Pancreas (tissue), 10 donors: Measurements from ENCODE around the gene TNXB. TPM values are rescaled to one million over a fixed set of nuclear protein-coding genes. Genes with fewer than 3 reads are reported as not detected.

ENCODE experiments used
- ATAC-seq, 4 donors: fragments of 200-7000 bp; cut with Tn5 transposase; one replicate each; pipeline versions ENCODE4 v1.8.0 to v1.9.1; 2020; ENCODE audit warnings: mild to moderate bottlenecking in 4 of 4, moderate library complexity in 4 of 4
- DNase-seq, 6 donors: peaks; one replicate each; pipeline ENCODE4 v3.0.0-alpha.2; 2020
- FAIRE-seq: peaks from 2 replicates; lab custom pipeline; 2012; peaks lifted over from hg19 to GRCh38; lab: Jason Lieb, UNC
- H3K27ac ChIP-seq, 4 donors: fragments of 200-600 bp; sonication (generic); 1 replicate in 3 of 4; 2 replicates in 1 of 4; pipeline versions ENCODE4 v1.5.0 to v1.8.0; 2020
- H3K27me3 ChIP-seq, 4 donors: fragments of 200-600 bp; one replicate each; pipeline ENCODE4 v1.8.0; 2021
- H3K36me3 ChIP-seq, 3 donors: fragments of 200-600 bp; sonication (generic) in 1 of 3; one replicate each; pipeline versions ENCODE4 v1.5.0 to v1.8.0; 2020 to 2021
- H3K4me1 ChIP-seq, 3 donors: fragments of 200-600 bp; one replicate each; pipeline ENCODE4 v1.8.0; 2021
- H3K4me3 ChIP-seq, 4 donors: fragments of 200-600 bp; sonication (generic) in 2 of 4; one replicate each; pipeline versions ENCODE4 v1.5.0 to v1.8.0; 2020 to 2021
- H3K9me3 ChIP-seq, 4 donors: fragments of 200-600 bp; one replicate each; pipeline ENCODE4 v1.8.0; 2021
- WGBS, 2 donors: extraction: QIAGEN DNeasy Blood & Tissue Kit; methylation state at CpG; one replicate each; pipeline ENCODE4 v1.1.7; 2013; 5-methylcytosine and 5-hydroxymethylcytosine counted together
- intact Hi-C, 3 donors: fragments of 100-400 bp; cut with DNase I; formaldehyde crosslinking; loops; one replicate each; pipeline versions ENCODE4 v1.11.1 to v1.14.2; 2022
- polyA plus RNA-seq, 2 donors: library from polyadenylated mRNA; stranded (reverse); fragments of 200-250 nt; gene quantifications; one replicate each; pipeline ENCODE4 v1.2.3, GENCODE V29; 2013
- total RNA-seq, 6 donors: library from RNA; stranded (reverse); fragmentation: NEBNext Ultra II Directional in 4 of 6; extraction: Animal tissue kit (Norgen Biotek cat#: 25700) in 4 of 6; gene quantifications; one replicate each; pipeline versions ENCODE4 v1.2.1 to v1.2.4, GENCODE V29; 2021 to 2023
- TF ChIP-seq, protein P1 (sequence below), 4 donors: fragments of 200-600 bp; sonication (generic) in 3 of 4; IDR thresholded peaks; one replicate each; pipeline versions ENCODE4 v1.5.0 to v1.8.0; 2021; ENCODE audit warnings: antibody characterized with exemption in 4 of 4
- donor health status: healthy with polysubstance abuse.
- donor health status: DM: no; HTN: no; CAD: no; lungs with moderate emphysema.
- donor health status: DM: no; HTN: no; CAD: no.
- donor health status: control.
- donor health status: control.
- donor health status: Bipolar disorder and iron deficiency.
- donor health status: DM: yes; HTN: yes; CAD: no.
- donor health status: DM: no; HTN: no; CAD: no.
- donor health status: DM: no; HTN: no; CAD: no.
- donor health status: DM: yes; HTN: yes; CAD: no.

TNXB gene
- total and polyA plus RNA-seq, 8 donors = 5.2 to 18.6 (median 9.9) TPM

DNA sequence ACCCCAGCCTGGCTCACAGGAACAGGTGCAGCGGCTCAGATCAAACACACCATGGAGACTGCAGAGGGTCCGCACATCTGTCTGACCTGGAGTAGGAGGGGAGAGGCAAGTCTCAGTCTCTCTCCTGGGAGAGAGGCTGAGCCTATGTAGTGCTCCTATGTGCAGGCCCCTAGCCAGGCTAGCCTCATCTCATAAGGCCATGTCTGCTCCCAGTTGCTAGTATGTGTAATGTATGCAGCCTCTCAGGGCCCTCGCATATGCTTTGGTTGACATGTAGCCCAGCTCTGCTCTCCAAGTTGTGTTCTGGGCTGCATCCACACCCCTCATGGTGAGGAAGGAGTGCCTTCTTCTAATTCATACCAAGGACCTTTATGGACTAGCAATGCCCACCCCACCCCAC, 11.8 kb downstream of the TNXB start:
- FAIRE-seq (no peak), DNase-seq (no peak), ATAC-seq (no peak)
- Histone ChIP-seq H3K4me3 (no peak overlapping the region), H3K36me3 (no peaks in the 10 kb centered on the region), H3K27ac (no peak overlapping the region), H3K27me3 (no peaks in the 10 kb centered on the region), H3K9me3 (no peaks in the 10 kb centered on the region), H3K4me1 (no peaks in the 10 kb centered on the region)
- TF ChIP-seq, protein P1, sequence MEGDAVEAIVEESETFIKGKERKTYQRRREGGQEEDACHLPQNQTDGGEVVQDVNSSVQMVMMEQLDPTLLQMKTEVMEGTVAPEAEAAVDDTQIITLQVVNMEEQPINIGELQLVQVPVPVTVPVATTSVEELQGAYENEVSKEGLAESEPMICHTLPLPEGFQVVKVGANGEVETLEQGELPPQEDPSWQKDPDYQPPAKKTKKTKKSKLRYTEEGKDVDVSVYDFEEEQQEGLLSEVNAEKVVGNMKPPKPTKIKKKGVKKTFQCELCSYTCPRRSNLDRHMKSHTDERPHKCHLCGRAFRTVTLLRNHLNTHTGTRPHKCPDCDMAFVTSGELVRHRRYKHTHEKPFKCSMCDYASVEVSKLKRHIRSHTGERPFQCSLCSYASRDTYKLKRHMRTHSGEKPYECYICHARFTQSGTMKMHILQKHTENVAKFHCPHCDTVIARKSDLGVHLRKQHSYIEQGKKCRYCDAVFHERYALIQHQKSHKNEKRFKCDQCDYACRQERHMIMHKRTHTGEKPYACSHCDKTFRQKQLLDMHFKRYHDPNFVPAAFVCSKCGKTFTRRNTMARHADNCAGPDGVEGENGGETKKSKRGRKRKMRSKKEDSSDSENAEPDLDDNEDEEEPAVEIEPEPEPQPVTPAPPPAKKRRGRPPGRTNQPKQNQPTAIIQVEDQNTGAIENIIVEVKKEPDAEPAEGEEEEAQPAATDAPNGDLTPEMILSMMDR (IDR thresholded peaks at IDR 0.05) = no peak
- 80 to 91% methylated on average over 3 of the region's 3 CpGs for WGBS, 2 donors
- intact Hi-C loops = no loop called here

DNA sequence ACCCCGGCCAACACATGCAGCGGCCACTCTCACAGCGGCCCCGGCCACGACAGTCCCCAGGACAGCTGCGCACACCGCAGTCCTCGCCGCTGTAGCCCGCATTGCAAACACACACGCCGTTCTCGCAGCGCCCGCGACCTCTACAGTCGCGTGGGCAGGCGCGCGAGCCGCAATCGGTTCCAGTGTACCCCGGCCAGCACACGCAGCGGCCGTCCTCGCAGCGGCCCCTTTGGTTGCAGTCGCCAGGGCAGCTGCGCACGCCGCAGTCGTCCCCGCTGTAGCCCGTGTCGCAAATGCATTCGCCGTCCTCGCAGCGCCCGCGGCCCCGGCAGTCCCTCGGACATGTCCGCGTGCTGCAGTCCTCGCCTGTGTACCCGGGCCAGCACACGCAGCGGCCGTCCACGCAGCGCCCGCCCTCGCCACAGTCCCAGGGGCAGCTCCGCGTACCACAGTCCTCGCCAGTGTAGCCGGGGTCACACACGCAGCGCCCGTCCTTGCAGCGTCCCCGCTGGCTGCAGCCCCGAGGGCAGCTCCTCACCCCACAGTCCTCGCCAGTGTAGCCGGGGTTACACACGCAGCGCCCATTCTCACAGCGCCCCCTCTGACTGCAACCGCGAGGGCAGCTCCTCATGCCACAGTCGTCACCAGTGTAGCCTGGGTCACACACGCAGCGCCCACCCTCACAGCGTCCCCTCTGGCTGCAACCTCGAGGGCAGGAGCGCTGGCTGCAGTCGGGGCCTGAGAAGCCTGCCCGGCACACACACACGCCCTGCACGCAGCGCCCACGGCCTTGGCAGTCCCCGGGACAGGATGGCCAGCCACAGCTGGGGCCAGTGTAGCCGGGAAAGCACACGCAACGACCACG, 12.5 kb downstream of the TNXB start:
- Histone ChIP-seq H3K4me3 (peak overlapping the region in 2 of 4 donors; percentile 16 to 30), H3K9me3 (no peaks in the 10 kb centered on the region), H3K36me3 (no peaks in the 10 kb centered on the region), H3K4me1 (no peaks in the 10 kb centered on the region), H3K27me3 (no peaks in the 10 kb centered on the region), H3K27ac (no peak overlapping the region)
- DNase-seq = peak in 1 of 6 donors; percentile 64
- TF ChIP-seq, protein P1 (IDR thresholded peaks at IDR 0.05) = no peak
- peak; percentile 16 to 63 (median 44) for ATAC-seq
- no peak for FAIRE-seq
- 12 to 19% methylated on average over 90 of the region's 90 CpGs for WGBS, 2 donors
- intact Hi-C loops = no loop called here

DNA sequence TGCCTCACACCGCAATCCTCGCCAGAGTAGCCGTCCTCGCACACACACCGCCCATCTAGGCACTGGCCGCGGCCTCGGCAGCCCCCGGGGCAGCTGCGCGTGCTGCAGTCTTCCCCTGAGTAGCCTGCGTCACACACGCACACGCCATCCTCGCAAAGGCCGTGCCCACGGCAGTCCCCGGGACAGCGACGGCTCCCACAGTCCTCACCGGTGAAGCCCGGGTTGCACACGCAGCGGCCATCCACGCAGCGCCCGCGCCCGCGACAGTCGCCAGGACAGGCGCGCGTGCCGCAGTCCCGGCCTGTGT, 13.1 kb downstream of the TNXB start:
- H3K36me3 ChIP-seq = no peaks in the 10 kb centered on the region
- no peaks in the 10 kb centered on the region for H3K9me3 ChIP-seq
- DNase-seq (no peak), FAIRE-seq (no peak), ATAC-seq (peak; percentile 17 to 32 (median 19))
- no peaks in the 10 kb centered on the region for H3K27me3 ChIP-seq
- H3K4me1 ChIP-seq = no peaks in the 10 kb centered on the region
- peak overlapping the region in 2 of 4 donors; percentile 16 to 30 for H3K4me3 ChIP-seq
- WGBS, 2 donors = 17 to 39% methylated on average over 34 to 36 of the region's 36 CpGs
- intact Hi-C loops = no loop called here
- H3K27ac ChIP-seq = no peak overlapping the region
- TF ChIP-seq, protein P1 (IDR thresholded peaks at IDR 0.05) = no peak

DNA sequence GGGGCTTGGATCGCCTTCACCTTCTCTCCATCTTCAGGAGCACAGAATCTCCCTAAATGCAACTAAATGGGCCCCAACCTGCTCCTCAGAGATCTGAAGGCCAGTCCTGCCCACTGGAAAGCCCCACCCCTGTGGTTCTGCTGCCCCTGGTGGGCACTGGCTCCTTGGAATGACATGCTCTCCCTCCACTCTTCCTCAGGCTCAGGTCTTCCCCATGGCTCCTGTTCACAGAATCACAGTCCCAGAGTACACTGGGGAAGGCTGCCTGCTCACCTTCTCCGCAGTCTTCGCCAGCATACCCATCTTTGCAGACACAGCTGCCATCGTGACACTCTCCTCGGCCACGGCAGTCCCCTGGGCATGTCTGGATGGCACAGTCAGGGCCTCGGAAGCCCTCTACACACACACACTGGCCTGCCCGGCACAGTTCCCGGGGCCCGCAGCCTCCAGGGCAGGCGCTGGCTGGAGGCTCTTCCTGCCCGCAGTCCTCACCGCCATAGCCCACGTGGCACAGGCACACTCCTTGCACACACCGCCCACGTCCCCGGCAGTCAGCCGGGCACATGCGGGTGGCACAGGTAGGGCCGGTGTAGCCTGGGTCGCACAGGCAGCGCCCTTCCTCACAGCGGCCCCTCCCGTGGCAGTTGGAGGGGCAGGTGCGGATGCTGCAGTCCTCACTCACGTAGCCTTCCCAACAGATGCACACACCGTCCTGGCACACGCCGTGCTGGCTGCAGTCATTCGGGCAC, 13.6 kb downstream of the TNXB start:
- no peaks in the 10 kb centered on the region for H3K27me3 ChIP-seq
- intact Hi-C loops = no loop called here
- no peaks in the 10 kb centered on the region for H3K36me3 ChIP-seq
- WGBS, 2 donors = 53 to 63% methylated on average over 27 to 30 of the region's 30 CpGs
- no peaks in the 10 kb centered on the region for H3K4me1 ChIP-seq
- no peak overlapping the region for H3K27ac ChIP-seq
- ATAC-seq (peak in 3 of 4 donors; percentile 8 to 21 (median 12)), FAIRE-seq (no peak), DNase-seq (peak in 1 of 6 donors; percentile 54)
- peak overlapping the region in 1 of 4 donors; percentile 30 for H3K4me3 ChIP-seq
- TF ChIP-seq, protein P1 (IDR thresholded peaks at IDR 0.05) = no peak
- H3K9me3 ChIP-seq = no peaks in the 10 kb centered on the region
